Kidney (tissue), 14 donors: ENCODE results near the gene ZKSCAN8. TPM values are rescaled to one million over a fixed set of nuclear protein-coding genes. Genes with fewer than 3 reads are reported as not detected.

ENCODE experiments used
- DNase-seq, 5 donors: peaks; one replicate each; pipeline ENCODE4 v3.0.0-alpha.2; 2013 to 2020
- FAIRE-seq: peaks from 2 replicates; lab custom pipeline; 2012; peaks lifted over from hg19 to GRCh38; lab: Jason Lieb, UNC
- H3K27ac ChIP-seq, 2 donors: one replicate each; pipeline ENCODE4 v1.7.0; 2013; ENCODE audit warnings: low read depth in 2 of 2, low read length in 2 of 2, inconsistent platforms in 1 of 2
- H3K27me3 ChIP-seq: one replicate; pipeline ENCODE4 v1.7.1; 2013; ENCODE audit warnings: low read length, inconsistent platforms; ENCODE audit not compliant: control insufficient read depth, insufficient read depth
- H3K36me3 ChIP-seq, 3 donors: one replicate each; pipeline versions ENCODE4 v1.7.0 to v1.7.1; 2013; ENCODE audit warnings: low read length in 3 of 3, control low read depth in 1 of 3, inconsistent platforms in 1 of 3; ENCODE audit not compliant: insufficient read depth in 3 of 3, control insufficient read depth in 2 of 3
- H3K4me1 ChIP-seq, 3 donors: one replicate each; pipeline versions ENCODE4 v1.7.0 to v1.7.1; 2013; ENCODE audit warnings: low read length in 3 of 3, inconsistent platforms in 1 of 3, low read depth in 1 of 3; ENCODE audit not compliant: control insufficient read depth in 2 of 3, insufficient read depth in 2 of 3
- H3K4me3 ChIP-seq, 3 donors: one replicate each; pipeline versions ENCODE4 v1.7.0 to v1.8.1; 2013; ENCODE audit warnings: low read length in 3 of 3, control low read depth in 1 of 3, inconsistent platforms in 1 of 3
- H3K9ac ChIP-seq, 3 donors: one replicate each; pipeline versions ENCODE4 v1.7.0 to v1.7.1; 2013; ENCODE audit warnings: low read length in 3 of 3, control low read depth in 1 of 3, inconsistent platforms in 1 of 3
- H3K9me3 ChIP-seq, 3 donors: one replicate each; pipeline versions ENCODE4 v1.7.0 to v1.7.1; 2013; ENCODE audit warnings: low read length in 3 of 3, control low read depth in 1 of 3, inconsistent platforms in 1 of 3; ENCODE audit not compliant: control insufficient read depth in 2 of 3, insufficient read depth in 1 of 3
- intact Hi-C: fragments of 100-400 bp; cut with DNase I; formaldehyde crosslinking; loops from one replicate; pipeline ENCODE4 v1.11.1; 2022
- polyA plus RNA-seq: library from polyadenylated mRNA; stranded (reverse); fragments of 350-450 nt; fragmentation: Illumina TruSeq; extraction: RNeasy Lipid Tissue Mini Kit (QIAGEN cat#74804); gene quantifications from one replicate; pipeline ENCODE4 v1.2.3, GENCODE V29; 2014; ENCODE audit warnings: low read depth, low replicate concordance; ENCODE audit not compliant: insufficient read depth
- total RNA-seq: library from RNA; stranded (reverse); fragmentation: NEBNext Ultra II Directional; extraction: Animal tissue kit (Norgen Biotek cat#: 25700); gene quantifications from one replicate; pipeline ENCODE4 v1.2.1, GENCODE V29; 2021
- TF ChIP-seq, protein P1 (sequence below): IDR thresholded peaks from 3 replicates; pipeline ENCODE4 v1.5.1; 2012; ENCODE audit warnings: mild to moderate bottlenecking, moderate library complexity, borderline replicate concordance; ENCODE audit not compliant: insufficient read depth; ENCODE audit errors: extremely low read depth
- donor health status: control.
- donor health status: control.
- donor health status: control.
- donor health status: control.
- donor health status: control.
- donor health status: DM: yes; HTN: yes; CAD: no.
- donor health status: Normal renal cell carcinoma (clear cell type).

Gene ZKSCAN8
- total and polyA plus RNA-seq, 2 donors from 2014 or later: 3.5 to 26.4 TPM

DNA sequence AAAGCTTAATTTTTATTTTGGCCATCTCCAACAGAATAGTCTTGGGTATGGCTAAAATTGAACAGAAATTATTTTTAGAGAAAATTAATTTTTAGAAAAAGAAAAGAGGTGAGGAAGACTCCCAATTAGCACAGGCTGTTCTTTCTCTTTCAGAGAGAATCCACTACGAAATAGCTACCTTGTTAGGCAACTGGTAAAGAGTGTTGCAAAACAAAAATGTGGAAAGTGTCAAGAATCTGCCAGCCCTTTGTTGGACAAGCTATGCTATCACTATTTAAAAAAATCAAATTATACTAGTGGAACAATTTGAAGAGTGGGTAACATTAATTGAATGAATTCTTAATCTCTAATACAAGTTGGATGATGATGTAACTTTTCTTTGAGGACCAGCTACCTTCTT, 64.2 kb downstream of the ZKSCAN8 start:
- Histone ChIP-seq H3K4me3 (no peak overlapping the region), H3K9me3 (peaks cover 0 to 5% (median 5%) of the 10 kb centered on the region in 3 donors), H3K27me3 (peaks cover 54% of the 10 kb centered on the region), H3K27ac (no peak overlapping the region), H3K36me3 (no peaks in the 10 kb centered on the region), H3K4me1 (no peaks in the 10 kb centered on the region), H3K9ac (no peak overlapping the region)
- intact Hi-C loops: no loop called here
- no peak for FAIRE-seq
- TF ChIP-seq, protein P1, sequence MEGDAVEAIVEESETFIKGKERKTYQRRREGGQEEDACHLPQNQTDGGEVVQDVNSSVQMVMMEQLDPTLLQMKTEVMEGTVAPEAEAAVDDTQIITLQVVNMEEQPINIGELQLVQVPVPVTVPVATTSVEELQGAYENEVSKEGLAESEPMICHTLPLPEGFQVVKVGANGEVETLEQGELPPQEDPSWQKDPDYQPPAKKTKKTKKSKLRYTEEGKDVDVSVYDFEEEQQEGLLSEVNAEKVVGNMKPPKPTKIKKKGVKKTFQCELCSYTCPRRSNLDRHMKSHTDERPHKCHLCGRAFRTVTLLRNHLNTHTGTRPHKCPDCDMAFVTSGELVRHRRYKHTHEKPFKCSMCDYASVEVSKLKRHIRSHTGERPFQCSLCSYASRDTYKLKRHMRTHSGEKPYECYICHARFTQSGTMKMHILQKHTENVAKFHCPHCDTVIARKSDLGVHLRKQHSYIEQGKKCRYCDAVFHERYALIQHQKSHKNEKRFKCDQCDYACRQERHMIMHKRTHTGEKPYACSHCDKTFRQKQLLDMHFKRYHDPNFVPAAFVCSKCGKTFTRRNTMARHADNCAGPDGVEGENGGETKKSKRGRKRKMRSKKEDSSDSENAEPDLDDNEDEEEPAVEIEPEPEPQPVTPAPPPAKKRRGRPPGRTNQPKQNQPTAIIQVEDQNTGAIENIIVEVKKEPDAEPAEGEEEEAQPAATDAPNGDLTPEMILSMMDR: no peak
- DNase-seq: no peak

DNA sequence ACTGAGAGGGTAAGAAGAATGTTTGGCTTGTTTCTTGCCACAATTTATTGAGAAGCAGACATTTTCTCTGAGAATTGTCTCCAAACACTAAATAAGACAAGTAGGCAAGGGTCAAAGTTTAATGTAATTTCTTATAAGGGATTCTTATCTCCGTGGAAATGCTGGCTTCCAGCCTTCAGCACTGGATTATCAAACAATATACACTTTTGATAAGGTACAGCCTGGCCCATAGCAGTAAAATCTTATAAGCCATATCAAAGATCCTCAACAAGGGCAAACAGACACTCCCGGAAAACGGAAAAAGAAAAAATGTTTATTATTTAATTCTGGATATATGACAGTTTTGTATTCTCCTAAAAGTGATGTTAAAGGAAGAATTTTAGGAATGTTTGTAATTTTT, 64.8 kb downstream of the ZKSCAN8 start:
- Histone ChIP-seq H3K4me1 (no peaks in the 10 kb centered on the region), H3K9ac (no peak overlapping the region), H3K9me3 (peaks cover 0 to 5% (median 5%) of the 10 kb centered on the region in 3 donors), H3K27me3 (peaks cover 59% of the 10 kb centered on the region), H3K27ac (no peak overlapping the region), H3K36me3 (no peaks in the 10 kb centered on the region), H3K4me3 (no peak overlapping the region)
- DNase-seq (no peak), FAIRE-seq (no peak)
- intact Hi-C loops: no loop called here
- TF ChIP-seq, protein P1: no peak

DNA sequence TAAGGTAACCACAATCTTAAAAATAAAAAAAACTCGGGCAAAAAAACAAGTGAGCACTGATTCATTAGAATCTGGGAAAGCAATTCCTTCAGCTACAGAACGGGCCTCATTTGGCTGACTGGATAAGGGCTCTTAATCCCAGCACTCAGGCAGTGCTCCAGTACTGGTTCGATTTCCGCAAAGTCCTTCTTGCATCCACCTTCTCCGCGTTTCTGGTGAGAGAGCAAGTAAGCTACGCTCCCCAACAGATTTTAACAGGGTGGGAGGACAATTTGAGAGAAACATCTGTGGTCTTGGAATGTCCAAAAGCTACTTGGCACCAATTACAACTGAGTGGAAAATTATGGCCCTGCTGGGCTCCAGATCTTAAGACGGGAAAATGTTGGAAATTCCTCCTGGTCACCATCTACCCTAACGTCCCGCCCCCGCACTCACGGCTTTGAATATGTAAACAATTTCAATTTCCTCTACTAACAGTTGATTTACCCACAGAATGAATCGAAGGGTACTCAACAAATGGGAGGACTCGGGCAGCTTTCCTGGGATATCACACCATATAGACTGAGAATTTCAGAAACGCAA, 65.3 kb downstream of the ZKSCAN8 start:
- Histone ChIP-seq H3K9ac (no peak overlapping the region), H3K9me3 (peaks cover 0 to 5% (median 5%) of the 10 kb centered on the region in 3 donors), H3K4me3 (no peak overlapping the region), H3K27me3 (peaks cover 64% of the 10 kb centered on the region), H3K27ac (no peak overlapping the region), H3K36me3 (no peaks in the 10 kb centered on the region), H3K4me1 (no peaks in the 10 kb centered on the region)
- DNase-seq: peak in 2 of 5 donors; percentile 34 to 41
- no peak for FAIRE-seq
- TF ChIP-seq, protein P1: no peak
- intact Hi-C loops: no loop called here
